H1 (cell line): ENCODE data around the gene APP. TPM values are rescaled to one million over a fixed set of nuclear protein-coding genes. Genes with fewer than 3 reads are reported as not detected.

Source experiments
- CTCF ChIA-PET: fragments of 300-600 bp; sonication (Branson Sonifier 250); formaldehyde crosslinking; loops from one replicate; lab custom pipeline; 2021; ENCODE audit not compliant: partially characterized antibody; lab: Charles Lee
- POLR2A ChIA-PET: fragments of 300-600 bp; sonication (Branson Sonifier 250); formaldehyde crosslinking; loops from one replicate; lab custom pipeline; 2021; ENCODE audit warnings: inconsistent platforms; ENCODE audit not compliant: partially characterized antibody; lab: Charles Lee
- DNase-seq, 2 experiments: peaks; one replicate each; pipeline versions ENCODE4 v3.0.0 to v3.0.0-alpha.2; 2010 to 2022; ENCODE audit warnings: low spot score in 2 of 2, low read depth in 1 of 2, mixed read lengths in 1 of 2
- FAIRE-seq: peaks from 2 replicates; lab custom pipeline; 2011; peaks lifted over from hg19 to GRCh38; lab: Jason Lieb, UNC
- H2AFZ ChIP-seq: 2 replicates; pipeline ENCODE4 v1.8.1; 2012; ENCODE audit warnings: low read length, inconsistent platforms
- H2AK5ac ChIP-seq: 2 replicates; pipeline ENCODE4 v1.6.1; 2013; ENCODE audit warnings: low read depth, low read length
- H2BK120ac ChIP-seq: replicated peaks from 2 replicates; pipeline ENCODE3; 2013; ENCODE audit warnings: low read depth, low read length, inconsistent platforms
- H2BK12ac ChIP-seq: 2 replicates; pipeline ENCODE4 v1.6.1; 2013; ENCODE audit warnings: low read depth, low read length
- H2BK15ac ChIP-seq: 2 replicates; pipeline ENCODE4 v1.6.1; 2013; ENCODE audit warnings: low read length
- H2BK20ac ChIP-seq: 2 replicates; pipeline ENCODE4 v1.6.1; 2013; ENCODE audit warnings: low read length
- H2BK5ac ChIP-seq: 2 replicates; pipeline ENCODE4 v1.6.1; 2013; ENCODE audit warnings: low read depth, low read length
- H3K14ac ChIP-seq: 2 replicates; pipeline ENCODE4 v1.6.1; 2013; ENCODE audit warnings: inconsistent platforms; ENCODE audit not compliant: insufficient read length
- H3K18ac ChIP-seq: 2 replicates; pipeline ENCODE4 v1.6.1; 2013; ENCODE audit warnings: low read length; ENCODE audit errors: extremely low read depth
- H3K23ac ChIP-seq: 2 replicates; pipeline ENCODE4 v1.6.1; 2013; ENCODE audit warnings: inconsistent platforms; ENCODE audit not compliant: insufficient read length
- H3K23me2 ChIP-seq: 2 replicates; pipeline ENCODE4 v1.6.1; 2013; ENCODE audit warnings: low read depth, low read length
- H3K27ac ChIP-seq: 2 replicates; pipeline ENCODE4 v1.6.1; 2011; ENCODE audit warnings: low read depth, low read length, inconsistent platforms
- H3K27me3 ChIP-seq, 4 experiments: replicated peaks in 1 of 4; 1 replicate in 1 of 4; 2 replicates in 3 of 4; pipeline versions ENCODE4 v1.6.1 to v1.8.1; 2011 to 2013; ENCODE audit warnings: low read length in 3 of 4, mild to moderate bottlenecking in 3 of 4, inconsistent platforms in 2 of 4, mixed read lengths in 2 of 4, moderate library complexity in 1 of 4; ENCODE audit not compliant: control insufficient read depth in 3 of 4, insufficient read depth in 3 of 4; ENCODE audit errors: extremely low read depth in 1 of 4
- H3K36me3 ChIP-seq, 4 experiments: 2 replicates each; pipeline versions ENCODE4 v1.6.1 to v1.8.1; 2011 to 2013; ENCODE audit warnings: mild to moderate bottlenecking in 4 of 4, low read length in 3 of 4, moderate library complexity in 2 of 4, control low read depth in 1 of 4, inconsistent platforms in 1 of 4; ENCODE audit not compliant: insufficient read depth in 4 of 4, control insufficient read depth in 2 of 4
- H3K4ac ChIP-seq: replicated peaks from 2 replicates; pipeline ENCODE3; 2013; ENCODE audit warnings: low read length, low read depth, mixed read lengths, inconsistent platforms; ENCODE audit not compliant: insufficient read length
- H3K4me1 ChIP-seq, 4 experiments: replicated peaks in 1 of 4; 1 replicate in 1 of 4; 2 replicates in 3 of 4; pipeline versions ENCODE4 v1.6.1 to v1.8.1; 2011 to 2013; ENCODE audit warnings: low read length in 3 of 4, inconsistent platforms in 2 of 4, mixed read lengths in 1 of 4; ENCODE audit not compliant: insufficient read depth in 4 of 4, control insufficient read depth in 3 of 4
- H3K4me2 ChIP-seq, 2 experiments: 2 replicates each; pipeline versions ENCODE4 v1.6.1 to v1.8.1; 2011 to 2013; ENCODE audit warnings: low read depth in 2 of 2, low read length in 2 of 2, control low read depth in 1 of 2, inconsistent platforms in 1 of 2, mild to moderate bottlenecking in 1 of 2; ENCODE audit not compliant: insufficient read depth in 1 of 2
- H3K4me3 ChIP-seq, 4 experiments: fragments of 200-600, 300-600 bp in 1 of 4; sonication (generic), shearing (Covaris generic), sonication (Bioruptor Twin) in 1 of 4; 2 replicates each; pipeline versions ENCODE4 v1.5.1 to v1.8.1; 2011 to 2016; ENCODE audit warnings: low read length in 4 of 4, low read depth in 3 of 4, control low read depth in 2 of 4, inconsistent platforms in 2 of 4, mild to moderate bottlenecking in 2 of 4, mixed read lengths in 1 of 4, moderate library complexity in 1 of 4; ENCODE audit not compliant: insufficient read depth in 2 of 4; ENCODE audit errors: extremely low read depth in 1 of 4
- H3K56ac ChIP-seq: replicated peaks from 2 replicates; pipeline ENCODE3; 2013; ENCODE audit warnings: low read depth, mild to moderate bottlenecking, mixed read lengths, low read length, inconsistent platforms; ENCODE audit not compliant: insufficient read length
- H3K79me1 ChIP-seq: 2 replicates; pipeline ENCODE4 v1.6.1; 2013; ENCODE audit warnings: low read depth, low read length, control low read depth
- H3K79me2 ChIP-seq, 2 experiments: 2 replicates each; pipeline versions ENCODE4 v1.6.1 to v1.8.1; 2012 to 2013; ENCODE audit warnings: low read length in 2 of 2, mild to moderate bottlenecking in 2 of 2, inconsistent platforms in 1 of 2; ENCODE audit not compliant: insufficient read depth in 2 of 2, control insufficient read depth in 1 of 2
- H3K9ac ChIP-seq, 4 experiments: replicated peaks in 1 of 4; 1 replicate in 1 of 4; 2 replicates in 3 of 4; pipeline versions ENCODE4 v1.6.1 to v1.8.1; 2011 to 2013; ENCODE audit warnings: low read depth in 3 of 4, low read length in 3 of 4, control low read depth in 2 of 4, mild to moderate bottlenecking in 2 of 4, moderate library complexity in 2 of 4, inconsistent platforms in 1 of 4; ENCODE audit errors: extremely low read depth in 1 of 4
- H3K9me3 ChIP-seq, 2 experiments: 2 replicates each; pipeline versions ENCODE4 v1.6.1 to v1.8.1; 2012 to 2013; ENCODE audit warnings: mild to moderate bottlenecking in 2 of 2, moderate library complexity in 2 of 2, control low read depth in 1 of 2, inconsistent platforms in 1 of 2, low read depth in 1 of 2, low read length in 1 of 2, mixed read lengths in 1 of 2; ENCODE audit not compliant: insufficient read depth in 2 of 2
- H4K20me1 ChIP-seq, 2 experiments: replicated peaks in 1 of 2; 2 replicates each; pipeline versions ENCODE3 to v1.8.1; 2011 to 2013; ENCODE audit warnings: inconsistent platforms in 2 of 2, low read length in 2 of 2, mild to moderate bottlenecking in 1 of 2; ENCODE audit not compliant: insufficient read depth in 2 of 2, control insufficient read depth in 1 of 2
- H4K5ac ChIP-seq: 2 replicates; pipeline ENCODE4 v1.6.1; 2013; ENCODE audit warnings: low read length, low read depth, mixed read lengths, inconsistent platforms; ENCODE audit not compliant: insufficient read length
- H4K8ac ChIP-seq: 2 replicates; pipeline ENCODE4 v1.8.0; 2013; ENCODE audit warnings: mild to moderate bottlenecking, moderate library complexity, low read length, inconsistent platforms; ENCODE audit not compliant: insufficient read depth; ENCODE audit errors: extremely low read depth
- H4K91ac ChIP-seq: replicated peaks from 2 replicates; pipeline ENCODE3; 2013; ENCODE audit warnings: low read length, mixed read lengths, inconsistent platforms; ENCODE audit not compliant: insufficient read length
- BRCA1 ChIP-seq: IDR thresholded peaks from 2 replicates; pipeline ENCODE4 v1.6.1; 2012; ENCODE audit warnings: low read depth, low read length, improper control_type of control experiment
- CEBPB ChIP-seq: IDR thresholded peaks from 2 replicates; pipeline ENCODE4 v1.6.1; 2012; ENCODE audit warnings: low read depth, low read length
- CTCF ChIP-seq, 3 experiments: IDR thresholded peaks; 1 replicate in 2 of 3; 2 replicates in 1 of 3; pipeline versions ENCODE4 v1.5.1 to v1.6.1; 2011; ENCODE audit warnings: low read length in 3 of 3, mild to moderate bottlenecking in 3 of 3, inconsistent platforms in 2 of 3, low read depth in 1 of 3, moderate library complexity in 1 of 3; ENCODE audit not compliant: insufficient read depth in 1 of 3; ENCODE audit errors: control extremely low read depth in 1 of 3
- FOSL1 ChIP-seq: IDR thresholded peaks from 2 replicates; pipeline ENCODE4 v1.6.1; 2011; ENCODE audit warnings: mild to moderate bottlenecking, low read depth, low read length, moderate library complexity; ENCODE audit not compliant: insufficient read depth
- JUN ChIP-seq: IDR thresholded peaks from 2 replicates; pipeline ENCODE4 v1.6.1; 2011; ENCODE audit warnings: low read depth, mild to moderate bottlenecking, improper control_type of control experiment, low read length
- NANOG ChIP-seq: IDR thresholded peaks from 2 replicates; pipeline ENCODE4 v1.6.1; 2011; ENCODE audit warnings: low read length, low read depth, mild to moderate bottlenecking, inconsistent platforms; ENCODE audit not compliant: insufficient read depth, poor library complexity, severe bottlenecking
- SIN3A ChIP-seq, 2 experiments: IDR thresholded peaks in 1 of 2; conservative IDR thresholded peaks in 1 of 2; 2 replicates each; pipeline ENCODE4 v1.6.1; 2011 to 2012; ENCODE audit warnings: low read length in 2 of 2, improper control_type of control experiment in 1 of 2, low read depth in 1 of 2, mild to moderate bottlenecking in 1 of 2
- SIX5 ChIP-seq: IDR thresholded peaks from 2 replicates; pipeline ENCODE4 v1.6.1; 2011; ENCODE audit warnings: mild to moderate bottlenecking, low read depth, low read length
- SP1 ChIP-seq: IDR thresholded peaks from 2 replicates; pipeline ENCODE4 v1.6.1; 2011; ENCODE audit warnings: low read depth, low read length
- WGBS, 2 experiments: shearing (Covaris generic) in 1 of 2; methylation state at CpG; one replicate each; pipeline versions ENCODE4 v1.1.6 to v1.1.7; 2013 to 2015; ENCODE audit warnings: low lambda C conversion rate in 2 of 2, mixed read lengths in 2 of 2, inconsistent platforms in 1 of 2, low coverage in 1 of 2, missing lambda C conversion rate in 1 of 2; ENCODE audit not compliant: insufficient replicate concordance in 2 of 2, insufficient coverage in 1 of 2, insufficient read length in 1 of 2; ENCODE audit errors: extremely low coverage in 1 of 2, missing lambda C conversion rate in 1 of 2; 5-methylcytosine and 5-hydroxymethylcytosine counted together
- polyA plus RNA-seq, 7 experiments: library from polyadenylated mRNA; depleted of rRNA in 3 of 7; stranded (reverse) in 5 of 7; unstranded in 2 of 7; fragments of >200 nt in 5 of 7; fragments of 200-250 nt in 2 of 7; gene quantifications; 1 replicate in 5 of 7; 2 replicates in 1 of 7; 4 replicates in 1 of 7; pipeline versions ENCODE4 v1.2.1 to v1.2.3, GENCODE V29; 2011 to 2013; ENCODE audit warnings: missing spikeins in 2 of 7, mixed read lengths in 2 of 7
- total RNA-seq: library from RNA; stranded (reverse); fragmentation: NEBNext Ultra II Directional; extraction: Animal tissue kit (Norgen Biotek cat#: 25700); gene quantifications from 2 replicates; pipeline ENCODE4 v1.2.1, GENCODE V29; 2021
- TF ChIP-seq, protein P1 (sequence below): IDR thresholded peaks from 2 replicates; pipeline ENCODE4 v1.6.1; 2012; ENCODE audit warnings: low read length, inconsistent platforms

Gene APP
- total and polyA plus RNA-seq, 2 of the 8 experiments (the other 6 are each of a cell fraction or from before 2014, with no cell fraction given), result 375 to 551 TPM

GRCh38 chr21:26077521-26077920, 93.0 kb downstream of the APP start:
- H3K56ac ChIP-seq, result no peak overlapping the region
- H3K4me3 ChIP-seq, result no peak overlapping the region
- peak overlapping the region; percentile 82 for H3K4ac ChIP-seq
- WGBS, 2 experiments, result 83% methylated on average over 7 of the region's 7 CpGs; no CpG with 5 or more reads in 1 of the 2 experiments
- H3K14ac ChIP-seq, result no peak overlapping the region
- no peak overlapping the region for H2AFZ ChIP-seq
- H3K4me2 ChIP-seq, result no peak overlapping the region
- DNase-seq, result no peak
- no peak overlapping the region for H4K91ac ChIP-seq
- H3K79me1 ChIP-seq, result no peaks in the 10 kb centered on the region; the same call in 1 of the 2 replicates
- H4K5ac ChIP-seq, result no peak overlapping the region
- no peak for TF ChIP-seq CEBPB
- TF ChIP-seq FOSL1, result no peak
- no peak for TF ChIP-seq JUN
- no peak for TF ChIP-seq SP1
- no peak for TF ChIP-seq SIN3A (conservative IDR thresholded peaks at IDR 0.05 in 1 of 2, IDR thresholded peaks at IDR 0.05 in 1 of 2; ENCODE audit: low read depth in 1 of 2, low read length in 2 of 2)
- TF ChIP-seq CTCF (IDR thresholded peaks at IDR 0.05; ENCODE audit: control extremely low read depth in 1 of 3, insufficient read depth in 1 of 3, low read depth in 1 of 3, low read length in 3 of 3), result no peak
- TF ChIP-seq NANOG, result no peak
- no peak for TF ChIP-seq SIX5
- TF ChIP-seq BRCA1, result no peak
- TF ChIP-seq, protein P1, sequence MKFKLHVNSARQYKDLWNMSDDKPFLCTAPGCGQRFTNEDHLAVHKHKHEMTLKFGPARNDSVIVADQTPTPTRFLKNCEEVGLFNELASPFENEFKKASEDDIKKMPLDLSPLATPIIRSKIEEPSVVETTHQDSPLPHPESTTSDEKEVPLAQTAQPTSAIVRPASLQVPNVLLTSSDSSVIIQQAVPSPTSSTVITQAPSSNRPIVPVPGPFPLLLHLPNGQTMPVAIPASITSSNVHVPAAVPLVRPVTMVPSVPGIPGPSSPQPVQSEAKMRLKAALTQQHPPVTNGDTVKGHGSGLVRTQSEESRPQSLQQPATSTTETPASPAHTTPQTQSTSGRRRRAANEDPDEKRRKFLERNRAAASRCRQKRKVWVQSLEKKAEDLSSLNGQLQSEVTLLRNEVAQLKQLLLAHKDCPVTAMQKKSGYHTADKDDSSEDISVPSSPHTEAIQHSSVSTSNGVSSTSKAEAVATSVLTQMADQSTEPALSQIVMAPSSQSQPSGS, result no peak
- TF ChIP-seq, all 59 proteins: peak for 0
- no peak overlapping the region for H2BK12ac ChIP-seq
- no peak overlapping the region for H4K8ac ChIP-seq
- H2BK20ac ChIP-seq, result no peak overlapping the region
- CTCF ChIA-PET, result no interaction called here
- H3K4me1 ChIP-seq, result peaks cover 0 to 16% (median 6%) of the 10 kb centered on the region in 4 experiments; a peak in 3 of 7 replicates
- no peak overlapping the region for H3K27ac ChIP-seq
- H3K23ac ChIP-seq, result no peak overlapping the region
- no peaks in the 10 kb centered on the region for H3K9me3 ChIP-seq
- no peaks in the 10 kb centered on the region for H4K20me1 ChIP-seq
- no peak overlapping the region for H2BK5ac ChIP-seq
- H3K36me3 ChIP-seq, result no peaks in the 10 kb centered on the region
- H3K27me3 ChIP-seq, result no peaks in the 10 kb centered on the region
- POLR2A ChIA-PET, result interaction anchor here (0.6 kb wide), 1 partner anchor 45 kb away, joined by 3 read pairs; no protein-coding TSS in a partner anchor
- peaks cover 5 to 86% of the 10 kb centered on the region in 2 experiments; a peak in 3 of 4 replicates for H3K79me2 ChIP-seq
- FAIRE-seq, result no peak
- H2BK15ac ChIP-seq, result no peak overlapping the region
- H3K23me2 ChIP-seq, result no peaks in the 10 kb centered on the region
- no peak overlapping the region for H2AK5ac ChIP-seq
- no peak overlapping the region for H3K18ac ChIP-seq
- H3K9ac ChIP-seq, result no peak overlapping the region
- no peak overlapping the region for H2BK120ac ChIP-seq
